ENCODE data around the gene SLC30A5.
"Not testable (repeated sequence)": the region's sequence is repeated elsewhere in the genome, so short reads cannot be mapped to it uniquely, and the experiment has no call there.

SLC30A5 gene

DNA sequence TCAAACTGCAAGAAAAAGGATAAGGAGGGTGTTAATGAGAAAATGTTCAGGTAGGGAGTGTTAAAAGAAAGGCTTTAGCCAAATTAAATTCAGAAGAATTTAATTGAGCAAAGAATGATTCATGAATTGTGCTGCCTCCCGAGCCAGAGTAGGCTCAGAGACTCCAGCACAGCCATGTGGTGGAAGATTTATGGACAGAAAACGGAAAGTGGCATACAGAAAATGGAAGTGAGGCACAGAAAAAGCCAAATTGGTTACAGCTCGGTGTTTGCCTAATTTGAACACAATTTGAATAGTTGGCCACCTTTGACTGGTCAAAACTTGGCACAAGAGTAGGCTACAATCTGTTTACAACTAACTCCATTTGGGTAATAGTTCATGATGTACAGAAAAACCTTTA lies 9.6 kb upstream of the SLC30A5 start:
- no peak overlapping the region for H3K4me3 ChIP-seq (ENCODE audit: control insufficient read depth, low read depth, low read length)
- DNase-seq (ENCODE audit: low read depth), result no peak
- TF ChIP-seq, protein P1, sequence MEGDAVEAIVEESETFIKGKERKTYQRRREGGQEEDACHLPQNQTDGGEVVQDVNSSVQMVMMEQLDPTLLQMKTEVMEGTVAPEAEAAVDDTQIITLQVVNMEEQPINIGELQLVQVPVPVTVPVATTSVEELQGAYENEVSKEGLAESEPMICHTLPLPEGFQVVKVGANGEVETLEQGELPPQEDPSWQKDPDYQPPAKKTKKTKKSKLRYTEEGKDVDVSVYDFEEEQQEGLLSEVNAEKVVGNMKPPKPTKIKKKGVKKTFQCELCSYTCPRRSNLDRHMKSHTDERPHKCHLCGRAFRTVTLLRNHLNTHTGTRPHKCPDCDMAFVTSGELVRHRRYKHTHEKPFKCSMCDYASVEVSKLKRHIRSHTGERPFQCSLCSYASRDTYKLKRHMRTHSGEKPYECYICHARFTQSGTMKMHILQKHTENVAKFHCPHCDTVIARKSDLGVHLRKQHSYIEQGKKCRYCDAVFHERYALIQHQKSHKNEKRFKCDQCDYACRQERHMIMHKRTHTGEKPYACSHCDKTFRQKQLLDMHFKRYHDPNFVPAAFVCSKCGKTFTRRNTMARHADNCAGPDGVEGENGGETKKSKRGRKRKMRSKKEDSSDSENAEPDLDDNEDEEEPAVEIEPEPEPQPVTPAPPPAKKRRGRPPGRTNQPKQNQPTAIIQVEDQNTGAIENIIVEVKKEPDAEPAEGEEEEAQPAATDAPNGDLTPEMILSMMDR (IDR thresholded peaks at IDR 0.05; ENCODE audit: control insufficient read depth, insufficient read depth, low read depth, low read length, missing control alignments), result no peak

DNA sequence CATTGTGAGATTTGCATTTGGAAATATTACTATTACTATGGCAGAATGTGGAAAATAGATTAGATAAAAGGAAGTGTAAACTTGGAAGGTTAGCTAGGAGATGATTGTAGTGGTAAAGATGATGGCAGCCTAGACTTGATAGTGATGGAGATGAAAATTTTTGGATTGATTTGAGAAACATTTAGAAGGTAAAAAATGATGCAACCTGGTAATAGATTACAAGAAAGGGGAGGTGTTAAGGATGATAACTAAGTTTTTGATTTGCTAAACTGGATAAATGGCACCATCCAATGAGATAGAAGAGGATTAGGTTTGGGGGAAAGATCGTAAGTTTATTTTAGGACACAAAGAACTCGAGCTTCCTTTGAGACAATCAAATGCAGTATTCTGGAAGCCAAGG lies 8.9 kb upstream of the SLC30A5 start:
- H3K4me3 ChIP-seq (ENCODE audit: control insufficient read depth, low read depth, low read length), result no peak overlapping the region
- DNase-seq (ENCODE audit: low read depth), result no peak
- TF ChIP-seq, protein P1 (IDR thresholded peaks at IDR 0.05; ENCODE audit: control insufficient read depth, insufficient read depth, low read depth, low read length, missing control alignments), result no peak

DNA sequence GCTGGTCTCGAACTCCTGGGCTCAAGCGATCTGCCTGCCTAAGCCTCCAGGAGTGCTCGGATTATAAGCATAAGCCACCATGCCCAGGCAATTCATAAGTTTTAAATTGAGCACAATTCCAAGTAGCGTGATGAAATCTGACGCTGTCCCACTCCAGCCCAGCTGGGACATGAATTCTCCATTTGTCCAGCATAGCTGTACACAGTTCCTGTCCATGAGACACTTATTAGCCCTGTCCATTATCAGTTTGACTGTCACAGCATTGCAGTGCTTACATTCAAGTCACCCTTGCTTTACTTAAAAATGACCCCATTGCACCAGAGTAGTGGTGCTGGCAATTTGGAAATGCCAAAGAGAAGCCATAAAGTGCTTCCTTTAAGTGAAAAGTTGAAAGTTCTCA lies 7.6 kb upstream of the SLC30A5 start:
- no peak for DNase-seq (ENCODE audit: low read depth)
- H3K4me3 ChIP-seq (ENCODE audit: control insufficient read depth, low read depth, low read length), result no peak overlapping the region
- TF ChIP-seq, protein P1 (IDR thresholded peaks at IDR 0.05; ENCODE audit: control insufficient read depth, insufficient read depth, low read depth, low read length, missing control alignments), result no peak

DNA sequence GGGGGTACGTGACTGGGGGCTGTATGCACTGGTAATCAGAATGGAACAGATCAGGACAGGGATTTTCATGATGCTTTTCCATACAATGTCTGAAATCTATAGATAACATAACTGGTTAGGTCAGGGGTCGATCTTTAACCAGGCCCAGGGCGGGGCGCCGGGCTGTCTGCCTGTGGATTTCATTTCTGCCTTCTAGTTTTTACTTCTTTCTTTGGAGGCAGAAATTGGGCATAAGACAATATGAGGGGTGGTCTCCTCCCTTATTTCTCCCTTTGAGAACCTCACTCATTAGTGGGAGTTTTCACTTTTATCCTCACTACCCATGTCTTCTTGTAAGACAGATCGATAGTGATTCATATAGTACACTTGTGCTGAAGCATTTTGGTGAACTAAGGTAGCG lies 5.8 kb upstream of the SLC30A5 start:
- DNase-seq (ENCODE audit: low read depth); H3K4me3 ChIP-seq (ENCODE audit: control insufficient read depth, low read depth, low read length): not testable (repeated sequence)

DNA sequence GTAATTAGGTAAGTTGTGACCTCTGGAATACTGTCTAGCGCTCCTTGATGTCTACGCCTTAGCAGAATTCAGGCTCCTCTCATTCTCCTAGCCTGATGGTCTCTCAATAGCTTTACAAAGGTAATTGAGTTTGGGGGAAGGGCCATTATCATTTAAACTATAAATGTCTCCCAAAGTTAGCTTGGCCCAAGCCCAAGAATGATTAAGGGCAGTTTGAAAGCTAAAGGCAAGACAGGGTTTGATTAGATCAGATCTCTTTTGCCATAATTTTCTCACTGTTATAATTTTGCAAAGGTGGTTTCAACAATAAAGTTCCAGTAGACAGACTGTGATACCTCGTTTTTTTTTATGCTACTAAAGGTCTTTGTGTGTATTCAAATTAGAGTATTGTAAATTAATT lies 3.7 kb upstream of the SLC30A5 start:
- TF ChIP-seq, protein P1 (IDR thresholded peaks at IDR 0.05; ENCODE audit: control insufficient read depth, insufficient read depth, low read depth, low read length, missing control alignments), result no peak
- H3K4me3 ChIP-seq (ENCODE audit: control insufficient read depth, low read depth, low read length), result no peak overlapping the region
- no peak for DNase-seq (ENCODE audit: low read depth)

DNA sequence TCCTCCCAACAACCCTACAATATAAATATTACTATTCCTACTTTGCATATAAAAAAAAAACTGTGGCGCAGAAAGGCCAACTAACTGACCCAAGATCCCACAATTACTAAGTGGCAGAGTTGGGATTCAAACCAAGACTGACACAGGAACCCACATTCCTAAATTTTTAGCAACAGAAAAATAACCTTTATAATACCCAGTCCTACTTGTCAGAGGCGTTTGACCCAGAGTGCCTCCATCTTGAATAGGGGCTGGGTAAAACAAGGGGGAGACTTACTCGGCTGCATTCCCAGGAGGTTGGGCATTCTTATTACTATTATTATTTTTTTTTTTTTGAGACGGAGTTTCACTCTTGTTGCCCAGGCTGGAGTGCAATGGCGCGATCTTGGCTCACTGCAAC lies 2.0 kb upstream of the SLC30A5 start:
- H3K4me3 ChIP-seq (ENCODE audit: control insufficient read depth, low read depth, low read length), result no peak overlapping the region
- TF ChIP-seq, protein P1 (IDR thresholded peaks at IDR 0.05; ENCODE audit: control insufficient read depth, insufficient read depth, low read depth, low read length, missing control alignments), result no peak
- DNase-seq (ENCODE audit: low read depth), result no peak

DNA sequence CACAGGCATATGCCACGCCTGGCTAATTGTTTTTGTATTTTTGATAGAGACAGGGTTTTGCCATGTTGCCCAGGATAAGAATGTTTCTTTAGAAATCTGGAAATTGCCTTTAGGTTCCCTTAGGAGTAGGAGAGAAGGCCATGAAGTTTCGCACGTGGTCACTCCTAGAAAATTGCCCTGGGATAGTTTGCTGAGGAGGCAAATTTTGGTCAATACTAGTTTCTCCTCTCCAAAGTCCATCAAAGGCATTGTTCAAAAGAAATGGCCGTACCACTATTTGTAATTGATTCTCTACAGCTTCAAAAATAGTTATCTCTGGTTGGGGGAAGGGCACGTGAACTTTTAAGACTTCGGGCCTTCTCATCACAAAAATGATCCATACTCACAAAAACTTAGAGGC lies 845 bp upstream of the SLC30A5 start:
- H3K4me3 ChIP-seq (ENCODE audit: control insufficient read depth, low read depth, low read length), result no peak overlapping the region
- no peak for DNase-seq (ENCODE audit: low read depth)
- TF ChIP-seq, protein P1 (IDR thresholded peaks at IDR 0.05; ENCODE audit: control insufficient read depth, insufficient read depth, low read depth, low read length, missing control alignments), result no peak

All from AG09309 (cell line).